Naive thymus-derived CD4-positive, alpha-beta T cell (primary cell): ENCODE data around the gene DHDH. TPM values are rescaled to one million over a fixed set of nuclear protein-coding genes. Genes with fewer than 3 reads are reported as not detected.

Experiments
- ATAC-seq: fragments of 150-1000 bp; cut with Tn5 transposase; 2 replicates; pipeline ENCODE4 v1.10.0; 2021; ENCODE audit warnings: mild to moderate bottlenecking, moderate library complexity
- CTCF ChIA-PET: fragments of 350-600 bp; sonication (Branson Sonifier 250); formaldehyde crosslinking; loops from one replicate; lab custom pipeline; 2021; ENCODE audit warnings: antibody characterized with exemption; lab: Charles Lee
- POLR2A ChIA-PET: fragments of 350-600 bp; sonication (Branson Sonifier 250); formaldehyde crosslinking; loops from one replicate; lab custom pipeline; 2021; ENCODE audit warnings: antibody characterized with exemption, inconsistent platforms; lab: Charles Lee
- DNase-seq, 9 donors: peaks; one replicate each; pipeline versions ENCODE4 v3.0.0 to v3.0.0-alpha.2; 2020 to 2022; ENCODE audit warnings: mixed read lengths in 1 of 9
- H3K27ac ChIP-seq: one replicate; pipeline ENCODE4 v1.7.0; 2013; ENCODE audit warnings: mild to moderate bottlenecking, low read depth, low read length, moderate library complexity
- H3K27me3 ChIP-seq, 2 donors: one replicate each; pipeline ENCODE4 v1.7.0; 2013; ENCODE audit warnings: low read length in 2 of 2, mild to moderate bottlenecking in 2 of 2, moderate library complexity in 2 of 2; ENCODE audit not compliant: control insufficient read depth in 2 of 2, insufficient read depth in 2 of 2
- H3K36me3 ChIP-seq, 3 experiments: 1 replicate in 2 of 3; 2 replicates in 1 of 3; pipeline ENCODE4 v1.7.0; 2013; ENCODE audit warnings: low read length in 3 of 3, mild to moderate bottlenecking in 3 of 3, moderate library complexity in 1 of 3; ENCODE audit not compliant: insufficient read depth in 3 of 3, control insufficient read depth in 2 of 3
- H3K4me1 ChIP-seq, 2 donors: one replicate each; pipeline ENCODE4 v1.7.0; 2013; ENCODE audit warnings: low read length in 2 of 2, mild to moderate bottlenecking in 2 of 2, moderate library complexity in 1 of 2; ENCODE audit not compliant: control insufficient read depth in 2 of 2, insufficient read depth in 2 of 2
- H3K4me3 ChIP-seq: 2 replicates; pipeline ENCODE4 v1.7.0; 2013; ENCODE audit warnings: mild to moderate bottlenecking, low read length
- H3K9me3 ChIP-seq, 3 experiments: 1 replicate in 2 of 3; 2 replicates in 1 of 3; pipeline ENCODE4 v1.7.0; 2013; ENCODE audit warnings: low read length in 3 of 3; ENCODE audit not compliant: control insufficient read depth in 2 of 3
- H3K27ac Mint-ChIP-seq, 9 donors: one replicate each; pipeline ENCODE4 v1.8.0; 2020 to 2022; ENCODE audit warnings: mixed read lengths in 9 of 9, mild to moderate bottlenecking in 8 of 9, moderate library complexity in 5 of 9, inconsistent platforms in 2 of 9
- H3K27me3 Mint-ChIP-seq, 5 donors: one replicate each; pipeline ENCODE4 v1.8.0; 2021 to 2022; ENCODE audit warnings: mixed read lengths in 5 of 5, mild to moderate bottlenecking in 1 of 5
- H3K36me3 Mint-ChIP-seq, 5 donors: one replicate each; pipeline ENCODE4 v1.8.0; 2020 to 2022; ENCODE audit warnings: mixed read lengths in 5 of 5, mild to moderate bottlenecking in 3 of 5, inconsistent platforms in 1 of 5
- H3K4me1 Mint-ChIP-seq, 7 donors: one replicate each; pipeline ENCODE4 v1.8.0; 2020 to 2022; ENCODE audit warnings: mixed read lengths in 7 of 7, mild to moderate bottlenecking in 3 of 7, inconsistent platforms in 1 of 7
- H3K4me3 Mint-ChIP-seq, 10 donors: one replicate each; pipeline ENCODE4 v1.8.0; 2020 to 2022; ENCODE audit warnings: mild to moderate bottlenecking in 10 of 10, mixed read lengths in 10 of 10, moderate library complexity in 6 of 10, inconsistent platforms in 2 of 10
- H3K9me3 Mint-ChIP-seq, 11 donors: one replicate each; pipeline ENCODE4 v1.8.0; 2020 to 2022; ENCODE audit warnings: mixed read lengths in 11 of 11, mild to moderate bottlenecking in 4 of 11, inconsistent platforms in 1 of 11, moderate library complexity in 1 of 11
- intact Hi-C, 2 donors: fragments of 100-400 bp; cut with micrococcal nuclease; formaldehyde crosslinking; loops; one replicate each; pipeline ENCODE4 v1.15.1; 2023
- polyA plus RNA-seq, 2 donors: library from polyadenylated mRNA; unstranded; fragments of 300-500 nt; fragmentation: Illumina TruSeq; gene quantifications; one replicate each; pipeline ENCODE4 v1.2.3, GENCODE V29; 2021
- total RNA-seq, 6 experiments: library from RNA in 5 of 6; stranded (reverse) in 5 of 6; gene quantifications; 1 replicate in 5 of 6; 2 replicates in 1 of 6; pipeline ENCODE4 v1.2.3 and lab custom pipeline; 2021 to 2026

DHDH gene
- total and polyA plus RNA-seq, 7 experiments from 2014 or later, result 1.0 to 2.7 (median 1.3) TPM

- ChIA-PET POLR2A (no interaction called here), CTCF (interaction anchor here (0.6 kb wide), 1 partner anchor 146 kb away, joined by 3 read pairs; no protein-coding TSS in a partner anchor)
- Mint-ChIP-seq H3K27ac (no peak overlapping the region), H3K36me3 (peaks cover 1 to 39% (median 27%) of the 10 kb centered on the region in 5 donors), H3K27me3 (no peaks in the 10 kb centered on the region), H3K4me3 (no peak overlapping the region), H3K4me1 (peaks cover 0 to 2% (median 0%) of the 10 kb centered on the region in 7 donors), H3K9me3 (peaks cover 0 to 4% (median 0%) of the 10 kb centered on the region in 11 donors)
- no peak for ATAC-seq
- H3K36me3 ChIP-seq, result no peaks in the 10 kb centered on the region
- no peaks in the 10 kb centered on the region for H3K27me3 ChIP-seq
- intact Hi-C loops, result no loop called here
- no peaks in the 10 kb centered on the region for H3K9me3 ChIP-seq
- H3K27ac ChIP-seq, result no peak overlapping the region
- H3K4me1 ChIP-seq, result no peaks in the 10 kb centered on the region
- no peak for DNase-seq
- H3K4me3 ChIP-seq, result no peak overlapping the region
Measured at GRCh38 chr19:48940902-48941301, 7.4 kb downstream of the DHDH start.

- Histone ChIP-seq H3K27ac (no peak overlapping the region), H3K27me3 (no peaks in the 10 kb centered on the region), H3K4me3 (no peak overlapping the region), H3K9me3 (no peaks in the 10 kb centered on the region), H3K4me1 (no peaks in the 10 kb centered on the region), H3K36me3 (no peaks in the 10 kb centered on the region)
- DNase-seq (no peak), ATAC-seq (no peak)
- H3K4me3 Mint-ChIP-seq, result no peak overlapping the region
- ChIA-PET CTCF (interaction anchor here (0.6 kb wide), 1 partner anchor 8 kb away, joined by 5 read pairs; no protein-coding TSS in a partner anchor), POLR2A (interaction anchor here (0.5 to 1.6 kb wide), 3 partner anchors 16 to 1043 kb away, joined by 3 to 4 read pairs (median 4); partner anchors contain the start of gene FTL)
- H3K36me3 Mint-ChIP-seq, result peaks cover 1 to 35% (median 24%) of the 10 kb centered on the region in 5 donors
- H3K9me3 Mint-ChIP-seq, result peaks cover 0 to 6% (median 0%) of the 10 kb centered on the region in 11 donors
- H3K27ac Mint-ChIP-seq, result peak overlapping the region in 1 of 9 donors; percentile 25
- H3K27me3 Mint-ChIP-seq, result no peaks in the 10 kb centered on the region
- intact Hi-C loops, result no loop called here
- H3K4me1 Mint-ChIP-seq, result peaks cover 0 to 2% (median 0%) of the 10 kb centered on the region in 7 donors
Measured at GRCh38 chr19:48943081-48943480, 9.6 kb downstream of the DHDH start.

- Histone ChIP-seq H3K27ac (no peak overlapping the region), H3K36me3 (no peaks in the 10 kb centered on the region), H3K4me1 (no peaks in the 10 kb centered on the region), H3K27me3 (no peaks in the 10 kb centered on the region), H3K9me3 (no peaks in the 10 kb centered on the region), H3K4me3 (no peak overlapping the region)
- DNase-seq (no peak), ATAC-seq (no peak)
- Mint-ChIP-seq H3K9me3 (peaks cover 0 to 10% (median 0%) of the 10 kb centered on the region in 11 donors), H3K36me3 (peaks cover 0 to 17% (median 11%) of the 10 kb centered on the region in 5 donors), H3K4me1 (no peaks in the 10 kb centered on the region), H3K4me3 (no peak overlapping the region), H3K27me3 (no peaks in the 10 kb centered on the region), H3K27ac (no peak overlapping the region)
- intact Hi-C loops, result no loop called here
- ChIA-PET POLR2A (no interaction called here), CTCF (no interaction called here)
Measured at GRCh38 chr19:48945415-48945814, 11.9 kb downstream of the DHDH start.

GRCh38 chr19:48945817-48946216 lies 12.3 kb downstream of the DHDH start:
- intact Hi-C loops, result no loop called here
- peaks cover 0 to 9% (median 0%) of the 10 kb centered on the region in 11 donors for H3K9me3 Mint-ChIP-seq
- Histone ChIP-seq H3K4me1 (no peaks in the 10 kb centered on the region), H3K36me3 (no peaks in the 10 kb centered on the region), H3K27me3 (no peaks in the 10 kb centered on the region), H3K9me3 (no peaks in the 10 kb centered on the region), H3K27ac (no peak overlapping the region), H3K4me3 (no peak overlapping the region)
- ChIA-PET CTCF (interaction anchor here (0.6 kb wide), 1 partner anchor 140 kb away, joined by 4 read pairs; no protein-coding TSS in a partner anchor), POLR2A (no interaction called here)
- H3K27me3 Mint-ChIP-seq, result no peaks in the 10 kb centered on the region
- DNase-seq (no peak), ATAC-seq (no peak)
- H3K27ac Mint-ChIP-seq, result no peak overlapping the region
- H3K4me1 Mint-ChIP-seq, result no peaks in the 10 kb centered on the region
- H3K36me3 Mint-ChIP-seq, result peaks cover 0 to 13% (median 7%) of the 10 kb centered on the region in 5 donors
- H3K4me3 Mint-ChIP-seq, result no peak overlapping the region

GRCh38 chr19:48946463-48947257 lies 13.2 kb downstream of the DHDH start:
- ChIA-PET CTCF (interaction anchor here (0.6 kb wide), 1 partner anchor 139 kb away, joined by 4 read pairs; no protein-coding TSS in a partner anchor), POLR2A (no interaction called here)
- DNase-seq, result no peak
- H3K9me3 ChIP-seq, result no peaks in the 10 kb centered on the region
- ATAC-seq, result no peak
- H3K27me3 Mint-ChIP-seq, result no peaks in the 10 kb centered on the region
- no peaks in the 10 kb centered on the region for H3K36me3 ChIP-seq
- no peak overlapping the region for H3K4me3 ChIP-seq
- H3K4me1 Mint-ChIP-seq, result no peaks in the 10 kb centered on the region
- H3K27me3 ChIP-seq, result no peaks in the 10 kb centered on the region
- H3K36me3 Mint-ChIP-seq, result peaks cover 0 to 5% (median 1%) of the 10 kb centered on the region in 5 donors
- H3K9me3 Mint-ChIP-seq, result peaks cover 0 to 7% (median 0%) of the 10 kb centered on the region in 11 donors
- intact Hi-C loops, result no loop called here
- no peaks in the 10 kb centered on the region for H3K4me1 ChIP-seq
- no peak overlapping the region for H3K27ac ChIP-seq
- no peak overlapping the region for H3K27ac Mint-ChIP-seq
- H3K4me3 Mint-ChIP-seq, result no peak overlapping the region

- ATAC-seq (no peak), DNase-seq (no peak)
- Mint-ChIP-seq H3K4me1 (no peaks in the 10 kb centered on the region), H3K4me3 (no peak overlapping the region), H3K36me3 (peaks cover 0 to 5% (median 1%) of the 10 kb centered on the region in 5 donors), H3K27ac (no peak overlapping the region), H3K9me3 (peaks cover 0 to 7% (median 0%) of the 10 kb centered on the region in 11 donors), H3K27me3 (no peaks in the 10 kb centered on the region)
- H3K27ac ChIP-seq, result no peak overlapping the region
- no peaks in the 10 kb centered on the region for H3K4me1 ChIP-seq
- H3K4me3 ChIP-seq, result no peak overlapping the region
- POLR2A ChIA-PET, result no interaction called here
- CTCF ChIA-PET, result no interaction called here
- no peaks in the 10 kb centered on the region for H3K9me3 ChIP-seq
- H3K36me3 ChIP-seq, result no peaks in the 10 kb centered on the region
- intact Hi-C loops, result no loop called here
- H3K27me3 ChIP-seq, result no peaks in the 10 kb centered on the region
Measured at GRCh38 chr19:48947258-48947542, 13.7 kb downstream of the DHDH start.
